Transverse colon (tissue), 4 donors: ENCODE results near the gene MYOF. TPM values are rescaled to one million over a fixed set of nuclear protein-coding genes. Genes with fewer than 3 reads are reported as not detected.

Experiments used
- DNase-seq: peaks from one replicate; pipeline ENCODE4 v3.0.0-alpha.2; 2019
- H3K27ac ChIP-seq, 4 donors: fragments of 200-600 bp; sonication (generic); 2 replicates each; pipeline ENCODE4 v1.5.1; 2016 to 2018; ENCODE audit warnings: inconsistent platforms in 4 of 4
- H3K27me3 ChIP-seq: fragments of 200-600 bp; sonication (generic); 2 replicates; pipeline ENCODE4 v1.5.1; 2017; ENCODE audit warnings: inconsistent platforms
- H3K36me3 ChIP-seq, 4 donors: fragments of 200-600 bp; sonication (generic); 2 replicates each; pipeline ENCODE4 v1.5.1; 2017 to 2019; ENCODE audit warnings: inconsistent platforms in 4 of 4
- H3K4me1 ChIP-seq, 4 donors: fragments of 200-600 bp; sonication (generic); 2 replicates each; pipeline ENCODE4 v1.5.1; 2017 to 2020; ENCODE audit warnings: inconsistent platforms in 4 of 4
- H3K4me3 ChIP-seq, 4 donors: fragments of 200-600 bp; sonication (generic); 1 replicate in 1 of 4; 2 replicates in 3 of 4; pipeline versions ENCODE4 v1.5.1 to v1.6.1; 2017 to 2019; ENCODE audit warnings: inconsistent platforms in 4 of 4
- H3K9me3 ChIP-seq, 2 donors: fragments of 200-600 bp; sonication (generic); 2 replicates each; pipeline ENCODE4 v1.5.1; 2017 to 2019; ENCODE audit warnings: inconsistent platforms in 2 of 2
- EP300 ChIP-seq: sonication (generic); formaldehyde crosslinking; IDR thresholded peaks from one replicate; pipeline ENCODE4 v1.6.1; 2017; ENCODE audit warnings: antibody characterized with exemption, low read depth
- POLR2A ChIP-seq: fragments of 450-650 bp; IDR thresholded peaks from one replicate; pipeline ENCODE4 v1.6.1; 2016; ENCODE audit warnings: antibody characterized with exemption, mild to moderate bottlenecking, moderate library complexity
- POLR2AphosphoS5 ChIP-seq, 3 donors: sonication (generic); formaldehyde crosslinking; IDR thresholded peaks; one replicate each; pipeline ENCODE4 v1.6.1; 2016; ENCODE audit warnings: antibody characterized with exemption in 3 of 3
- WGBS, 2 donors: methylation state at CpG; one replicate each; pipeline ENCODE4 v1.1.5; 2018; ENCODE audit warnings: low coverage in 1 of 2; 5-methylcytosine and 5-hydroxymethylcytosine counted together
- in situ Hi-C, 4 donors: fragments of 200-750 bp; cut with MboI; loops; one replicate each; pipeline versions ENCODE4 v1.15.0 to v1.15.1; 2017; ENCODE audit warnings: low sequenced_read_pairs in 3 of 4, low pct_ligation_motif_present in 1 of 4, low pct_unique_long_range_greater_than_20kb in 1 of 4
- intact Hi-C: fragments of 100-400 bp; cut with DNase I; formaldehyde crosslinking; loops from one replicate; pipeline ENCODE4 v1.15.1; 2023; ENCODE audit warnings: low total_unique reads
- total RNA-seq, 4 donors: library from RNA; depleted of rRNA; stranded (reverse); fragments of >200 nt; gene quantifications; one replicate each; pipeline ENCODE4 v1.1.0, GENCODE V29; 2016
- TF ChIP-seq, protein P1 (sequence below), 5 experiments: fragments of 200-600 bp in 3 of 5; fragments of 450-650 bp in 2 of 5; sonication (generic) in 3 of 5; IDR thresholded peaks; 1 replicate in 2 of 5; 2 replicates in 3 of 5; pipeline ENCODE4 v1.5.1; 2016 to 2017; ENCODE audit warnings: antibody characterized with exemption in 5 of 5, inconsistent platforms in 3 of 5, mild to moderate bottlenecking in 2 of 5, moderate library complexity in 1 of 5

The MYOF gene
- total RNA-seq, 4 donors from 2014 or later, result 18.9 to 57.2 (median 50.2) TPM

GRCh38 chr10:93356516-93356915 lies 125.6 kb downstream of the MYOF start:
- Histone ChIP-seq H3K27ac (no peak overlapping the region), H3K27me3 (no peaks in the 10 kb centered on the region), H3K4me3 (no peak overlapping the region), H3K36me3 (peaks cover 0 to 61% (median 24%) of the 10 kb centered on the region in 4 donors), H3K4me1 (no peaks in the 10 kb centered on the region), H3K9me3 (no peaks in the 10 kb centered on the region)
- TF ChIP-seq POLR2AphosphoS5 (IDR thresholded peaks at IDR 0.05) (no peak), EP300 (no peak), POLR2A (no peak)
- TF ChIP-seq, protein P1, sequence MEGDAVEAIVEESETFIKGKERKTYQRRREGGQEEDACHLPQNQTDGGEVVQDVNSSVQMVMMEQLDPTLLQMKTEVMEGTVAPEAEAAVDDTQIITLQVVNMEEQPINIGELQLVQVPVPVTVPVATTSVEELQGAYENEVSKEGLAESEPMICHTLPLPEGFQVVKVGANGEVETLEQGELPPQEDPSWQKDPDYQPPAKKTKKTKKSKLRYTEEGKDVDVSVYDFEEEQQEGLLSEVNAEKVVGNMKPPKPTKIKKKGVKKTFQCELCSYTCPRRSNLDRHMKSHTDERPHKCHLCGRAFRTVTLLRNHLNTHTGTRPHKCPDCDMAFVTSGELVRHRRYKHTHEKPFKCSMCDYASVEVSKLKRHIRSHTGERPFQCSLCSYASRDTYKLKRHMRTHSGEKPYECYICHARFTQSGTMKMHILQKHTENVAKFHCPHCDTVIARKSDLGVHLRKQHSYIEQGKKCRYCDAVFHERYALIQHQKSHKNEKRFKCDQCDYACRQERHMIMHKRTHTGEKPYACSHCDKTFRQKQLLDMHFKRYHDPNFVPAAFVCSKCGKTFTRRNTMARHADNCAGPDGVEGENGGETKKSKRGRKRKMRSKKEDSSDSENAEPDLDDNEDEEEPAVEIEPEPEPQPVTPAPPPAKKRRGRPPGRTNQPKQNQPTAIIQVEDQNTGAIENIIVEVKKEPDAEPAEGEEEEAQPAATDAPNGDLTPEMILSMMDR (IDR thresholded peaks at IDR 0.05), result no peak
- intact Hi-C loops, result no loop called here
- no peak for DNase-seq
- in situ Hi-C loops, result loop anchor here in 3 of 4 donors (10.0 to 25.0 kb wide), 2 partner anchors 272 to 331 kb away; no protein-coding TSS in a partner anchor
- WGBS, 2 donors, result 95 to 97% methylated on average over 6 of the region's 6 CpGs

GRCh38 chr10:93352638-93353383 lies 129.3 kb downstream of the MYOF start:
- H3K27ac ChIP-seq, result no peak overlapping the region
- no peaks in the 10 kb centered on the region for H3K9me3 ChIP-seq
- no peaks in the 10 kb centered on the region for H3K4me1 ChIP-seq
- no peak overlapping the region for H3K4me3 ChIP-seq
- H3K36me3 ChIP-seq, result peaks cover 0 to 50% (median 22%) of the 10 kb centered on the region in 4 donors
- no peaks in the 10 kb centered on the region for H3K27me3 ChIP-seq
- intact Hi-C loops, result no loop called here
- TF ChIP-seq POLR2AphosphoS5 (IDR thresholded peaks at IDR 0.05), result no peak
- TF ChIP-seq, protein P1 (IDR thresholded peaks at IDR 0.05), result peak; percentile 61 to 79 (median 68)
- TF ChIP-seq POLR2A, result no peak
- in situ Hi-C loops, result loop anchor here in 3 of 4 donors (10.0 to 25.0 kb wide), 2 partner anchors 268 to 334 kb away; no protein-coding TSS in a partner anchor
- 61% methylated on average over 6 of the region's 6 CpGs; no CpG with 5 or more reads in 1 of the 2 donors for WGBS, 2 donors
- no peak for DNase-seq

- Histone ChIP-seq H3K4me1 (no peaks in the 10 kb centered on the region), H3K27ac (no peak overlapping the region), H3K36me3 (peaks cover 0 to 31% (median 10%) of the 10 kb centered on the region in 4 donors), H3K9me3 (no peaks in the 10 kb centered on the region), H3K27me3 (no peaks in the 10 kb centered on the region), H3K4me3 (no peak overlapping the region)
- TF ChIP-seq POLR2AphosphoS5 (IDR thresholded peaks at IDR 0.05) (no peak), POLR2A (no peak), EP300 (no peak)
- TF ChIP-seq, protein P1 (IDR thresholded peaks at IDR 0.05), result no peak
- DNase-seq, result no peak
- intact Hi-C loops, result no loop called here
- 14 to 51% methylated on average over 1 to 4 of the region's 4 CpGs for WGBS, 2 donors
- in situ Hi-C loops, result no loop called here
Measured at GRCh38 chr10:93346694-93347093, 135.4 kb downstream of the MYOF start.

GRCh38 chr10:93346108-93346507 lies 136.0 kb downstream of the MYOF start:
- WGBS, 2 donors, result 46 to 67% methylated on average over 2 to 3 of the region's 3 CpGs
- no peak overlapping the region for H3K4me3 ChIP-seq
- H3K27me3 ChIP-seq, result no peaks in the 10 kb centered on the region
- intact Hi-C loops, result no loop called here
- no peaks in the 10 kb centered on the region for H3K4me1 ChIP-seq
- in situ Hi-C loops, result no loop called here
- no peak for DNase-seq
- no peaks in the 10 kb centered on the region for H3K9me3 ChIP-seq
- TF ChIP-seq POLR2A (no peak), POLR2AphosphoS5 (IDR thresholded peaks at IDR 0.05) (no peak), EP300 (no peak)
- TF ChIP-seq, protein P1 (IDR thresholded peaks at IDR 0.05), result no peak
- peaks cover 0 to 25% (median 8%) of the 10 kb centered on the region in 4 donors for H3K36me3 ChIP-seq
- no peak overlapping the region for H3K27ac ChIP-seq
